ENCODE measurements around the gene LMF1.

- TF ChIP-seq CTCF (conservative IDR thresholded peaks at IDR 0.05; ENCODE audit: low read depth, low read length) = no peak
- no peak for TF ChIP-seq EZH2 (IDR thresholded peaks at IDR 0.05; ENCODE audit: low read length, unreplicated experiment)
- no peak for TF ChIP-seq EZH2phosphoT487 (IDR thresholded peaks at IDR 0.05; ENCODE audit: borderline replicate concordance, low read length)
Observed at GRCh38 chr16:822909-823297, 147.9 kb downstream of the LMF1 start.
